Astrocyte of the spinal cord (primary cell): ENCODE data around the gene LINC00305.

ENCODE experiments used
- DNase-seq: peaks from one replicate; pipeline ENCODE4 v3.0.0; 2011; ENCODE audit warnings: low read depth, low spot score
- H3K4me3 ChIP-seq: 2 replicates; pipeline ENCODE4 v1.5.1; 2011; ENCODE audit warnings: low read depth, mild to moderate bottlenecking, low read length, moderate library complexity
- CTCF ChIP-seq: IDR thresholded peaks from 2 replicates; pipeline ENCODE4 v1.5.1; 2012; ENCODE audit warnings: low read depth, mild to moderate bottlenecking, low read length, inconsistent platforms
- in situ Hi-C: cut with HindIII; loops from 2 replicates; pipeline ENCODE4 v1.10.0; 2017; ENCODE audit warnings: low sequenced_read_pairs

Gene LINC00305

DNA sequence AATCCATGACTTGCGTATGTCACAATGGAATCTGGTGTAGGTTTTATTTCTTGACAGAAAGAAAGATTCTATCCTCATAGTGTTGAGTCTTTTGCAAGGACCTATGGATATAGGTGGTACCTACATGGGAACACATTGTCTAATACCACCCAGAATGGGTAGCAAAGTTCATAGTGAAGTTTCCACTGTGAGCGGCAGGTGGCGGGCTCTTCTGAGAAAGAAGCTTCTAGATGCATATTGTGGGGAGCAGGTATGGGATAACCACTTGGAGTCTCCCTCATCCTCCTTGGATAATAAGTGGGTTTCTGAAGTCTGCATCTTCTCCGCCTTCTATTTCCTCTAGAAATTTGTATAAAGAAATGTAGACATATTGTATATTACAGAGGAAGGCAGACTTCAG is 44.9 kb downstream of the LINC00305 start:
- no peak overlapping the region for H3K4me3 ChIP-seq
- in situ Hi-C loops, result no loop called here
- no peak for DNase-seq
- no peak for TF ChIP-seq CTCF

DNA sequence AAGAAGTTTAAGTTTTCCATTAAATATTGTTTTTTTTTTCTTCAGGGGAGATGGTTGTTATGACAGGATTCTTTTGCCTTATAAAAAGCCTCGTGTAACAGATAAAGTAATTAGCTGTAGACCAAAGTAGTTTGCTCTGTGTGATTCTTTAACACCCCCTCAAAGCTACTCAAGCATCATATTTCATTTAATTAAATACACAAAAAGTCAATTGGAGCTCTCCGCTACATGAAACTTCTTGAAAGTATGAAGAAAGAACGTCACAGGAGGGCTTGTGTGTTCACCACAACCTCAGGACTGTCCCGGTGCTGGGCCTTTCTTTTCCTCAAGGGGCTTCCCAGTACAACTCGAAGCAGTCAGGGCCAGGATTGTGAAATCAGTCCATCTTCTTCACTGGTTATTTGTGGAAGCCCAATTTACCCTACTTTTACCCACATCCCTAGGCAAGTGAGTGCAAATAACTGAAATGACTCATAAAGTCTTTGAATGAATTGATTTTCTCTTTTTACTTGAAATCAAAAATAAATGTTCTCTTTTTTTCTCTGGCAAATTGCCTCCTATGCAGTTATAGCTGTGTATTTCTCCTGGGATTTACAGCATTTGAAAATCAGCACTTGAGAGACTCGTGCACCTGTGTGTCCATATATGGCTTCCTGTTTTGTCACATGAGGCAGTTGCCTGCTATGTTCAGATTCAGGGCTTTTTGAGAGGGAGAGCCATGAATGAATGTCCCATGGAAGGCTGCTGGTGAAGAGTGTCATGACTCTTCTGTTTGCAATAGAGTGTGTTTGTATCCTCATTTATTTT is 48.6 kb downstream of the LINC00305 start:
- TF ChIP-seq CTCF, result no peak
- no peak for DNase-seq
- H3K4me3 ChIP-seq, result no peak overlapping the region
- in situ Hi-C loops, result no loop called here

GRCh38 chr18:64099244-64099643 is 49.6 kb downstream of the LINC00305 start:
- in situ Hi-C loops, result no loop called here
- H3K4me3 ChIP-seq, result no peak overlapping the region
- no peak for TF ChIP-seq CTCF
- DNase-seq, result no peak

DNA sequence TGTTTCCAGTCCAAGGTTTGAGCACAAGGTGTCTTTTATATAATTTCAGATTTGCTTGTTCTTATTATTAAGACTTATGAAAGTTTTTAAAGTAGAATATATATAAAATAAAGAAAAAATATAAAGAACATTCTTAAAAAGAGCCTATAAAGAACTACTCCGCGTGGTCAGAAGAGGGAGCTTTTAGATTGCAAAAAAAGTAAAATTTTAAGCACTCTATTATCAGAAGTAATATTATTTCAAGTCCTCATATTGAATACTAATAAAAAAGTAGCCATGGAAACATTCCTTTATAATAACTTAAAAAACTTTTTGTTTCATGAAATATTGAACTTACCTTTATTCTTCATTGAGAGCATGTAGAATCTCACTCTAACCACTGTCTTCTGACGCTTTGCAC is 51.4 kb downstream of the LINC00305 start:
- peak; percentile 43 for TF ChIP-seq CTCF
- peak; percentile 40 for DNase-seq
- no peak overlapping the region for H3K4me3 ChIP-seq
- in situ Hi-C loops, result no loop called here

DNA sequence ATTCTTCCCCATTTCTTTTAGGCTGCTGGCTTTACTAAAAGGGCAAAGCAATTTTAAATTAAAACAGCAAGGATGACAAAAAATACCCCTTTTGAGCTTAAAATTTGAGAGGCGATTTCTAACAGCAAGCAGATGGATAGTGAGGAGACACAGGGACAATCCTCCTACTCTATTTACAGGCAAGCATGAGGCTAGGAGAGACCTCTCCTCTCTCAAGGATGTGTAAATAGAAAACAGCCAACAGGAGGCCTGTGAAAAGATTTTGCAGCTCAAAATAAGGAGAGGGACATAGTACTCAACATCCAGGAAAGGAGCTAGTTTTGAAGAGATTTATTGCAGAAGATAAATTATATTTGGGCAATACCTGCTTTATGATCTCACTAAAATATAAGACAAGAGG is 53.8 kb downstream of the LINC00305 start:
- no peak for DNase-seq
- H3K4me3 ChIP-seq, result no peak overlapping the region
- in situ Hi-C loops, result no loop called here
- TF ChIP-seq CTCF, result no peak

- in situ Hi-C loops, result no loop called here
- H3K4me3 ChIP-seq, result no peak overlapping the region
- no peak for TF ChIP-seq CTCF
- no peak for DNase-seq
Measured at GRCh38 chr18:64094210-64094609, 54.7 kb downstream of the LINC00305 start.

DNA sequence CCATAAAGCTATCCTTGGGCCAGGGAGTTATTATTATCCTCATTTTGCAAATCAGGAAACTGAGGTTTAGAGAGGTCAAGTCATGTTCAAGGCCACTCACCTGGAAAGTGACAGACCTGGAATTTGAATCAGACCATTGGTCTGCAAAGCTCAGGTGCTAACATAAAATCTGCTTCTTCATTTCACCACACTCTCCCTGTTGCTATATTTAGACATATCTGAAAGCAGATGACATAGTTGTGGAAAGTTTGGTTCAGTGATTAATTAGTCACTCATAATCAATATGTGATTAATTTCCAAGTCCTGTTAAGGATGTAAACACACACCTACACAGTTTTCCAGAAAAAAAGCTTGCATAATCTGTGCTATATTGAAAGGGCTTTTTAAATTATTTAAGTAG is 57.4 kb downstream of the LINC00305 start:
- in situ Hi-C loops, result no loop called here
- H3K4me3 ChIP-seq, result no peak overlapping the region
- no peak for DNase-seq
- no peak for TF ChIP-seq CTCF
